Activated T-helper 1 cell treated with anti-CD3 and anti-CD28 coated beads, Interleukin-2, amount 50 U/mL, for 16 hours (primary cell): ENCODE data around the gene SCNN1A.

Experiments
- DNase-seq, 2 donors: peaks; one replicate each; pipeline ENCODE4 v3.0.0-alpha.2; 2020; ENCODE audit warnings: low read depth in 1 of 2, low spot score in 1 of 2

The SCNN1A gene

GRCh38 chr12:6369916-6370575, 5.3 kb downstream of the SCNN1A start:
- no peak for DNase-seq

GRCh38 chr12:6368906-6369525, 6.3 kb downstream of the SCNN1A start:
- no peak for DNase-seq

DNA sequence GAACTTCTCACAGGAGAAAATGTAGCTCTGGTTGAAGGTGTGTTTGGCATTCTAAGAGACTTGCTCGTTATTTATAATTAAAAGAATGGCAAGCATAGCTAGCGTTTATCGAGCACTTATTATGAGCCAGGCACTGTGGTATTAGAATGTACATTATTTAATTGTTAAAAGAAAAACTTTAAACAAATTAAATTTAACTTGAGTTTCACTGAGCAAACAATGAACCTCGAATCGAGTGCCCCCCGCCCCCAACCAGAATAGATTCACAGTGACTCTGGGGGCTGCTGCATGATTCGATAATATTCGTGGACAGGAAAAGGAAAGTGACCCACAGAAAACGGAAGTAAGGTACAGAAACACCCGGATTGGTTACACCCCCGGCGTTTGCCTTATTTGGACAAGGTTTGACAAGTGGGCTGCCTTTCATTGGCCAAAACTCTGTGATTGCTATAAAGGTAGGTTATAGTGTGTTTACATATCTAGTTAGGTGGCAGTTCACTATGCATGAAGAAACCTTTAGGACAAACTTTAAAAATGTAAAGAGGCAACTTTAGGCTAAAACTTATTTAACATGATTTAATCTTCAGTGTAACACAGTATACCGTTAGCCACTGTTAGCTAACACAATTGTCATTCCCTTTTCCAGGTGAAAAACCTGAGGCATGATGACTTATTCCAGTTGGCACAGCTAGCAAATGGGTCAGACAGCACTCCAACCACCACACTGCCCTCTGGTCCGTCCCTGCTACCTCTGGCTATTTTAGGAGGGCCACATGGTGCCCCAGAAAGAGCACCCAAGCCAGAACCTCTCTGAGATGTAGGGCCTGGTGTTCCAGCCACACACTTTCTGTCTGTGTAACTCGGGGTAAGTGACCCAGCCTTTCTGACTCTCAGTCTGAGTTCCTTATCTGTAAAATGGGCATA, 7.1 kb downstream of the SCNN1A start:
- no peak for DNase-seq

- DNase-seq: no peak
These were observed 8.0 kb downstream of the SCNN1A start for GRCh38 chr12:6367065-6367968.

DNA sequence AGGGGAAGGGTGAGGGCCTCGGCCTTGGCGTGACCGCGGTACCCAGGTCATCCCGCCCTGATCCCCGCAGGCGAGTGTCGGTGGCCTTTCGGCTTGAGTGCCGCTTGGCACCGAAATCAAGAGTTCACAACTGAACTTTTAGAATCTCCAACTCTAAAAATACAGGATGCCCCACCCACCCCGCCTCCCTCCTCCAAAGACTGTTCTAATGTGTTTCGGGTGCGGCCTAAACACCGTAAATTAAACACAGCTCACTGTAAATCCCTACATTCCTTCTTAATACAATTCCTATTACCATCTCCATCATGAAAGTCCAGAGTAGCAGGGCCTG, 11.4 kb downstream of the SCNN1A start:
- DNase-seq: no peak

- peak; percentile 42 to 55 for DNase-seq
These were observed 11.9 kb downstream of the SCNN1A start for GRCh38 chr12:6363330-6364043.

DNA sequence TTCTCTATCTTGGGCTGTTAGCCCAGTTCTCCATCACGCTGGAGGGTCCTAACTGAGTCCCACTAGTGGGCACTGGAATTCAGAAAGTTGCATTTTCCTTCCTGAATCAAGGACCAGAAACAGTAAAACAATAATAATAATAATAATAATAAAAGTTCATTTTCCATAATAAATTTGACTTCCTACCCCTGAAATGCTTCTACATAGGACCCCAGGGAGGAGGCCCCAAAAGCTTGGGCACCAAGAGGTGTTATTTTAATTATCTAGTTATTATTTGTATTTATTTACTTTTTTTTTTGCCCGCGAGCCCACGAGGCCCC, 12.4 kb downstream of the SCNN1A start:
- no peak for DNase-seq

DNA sequence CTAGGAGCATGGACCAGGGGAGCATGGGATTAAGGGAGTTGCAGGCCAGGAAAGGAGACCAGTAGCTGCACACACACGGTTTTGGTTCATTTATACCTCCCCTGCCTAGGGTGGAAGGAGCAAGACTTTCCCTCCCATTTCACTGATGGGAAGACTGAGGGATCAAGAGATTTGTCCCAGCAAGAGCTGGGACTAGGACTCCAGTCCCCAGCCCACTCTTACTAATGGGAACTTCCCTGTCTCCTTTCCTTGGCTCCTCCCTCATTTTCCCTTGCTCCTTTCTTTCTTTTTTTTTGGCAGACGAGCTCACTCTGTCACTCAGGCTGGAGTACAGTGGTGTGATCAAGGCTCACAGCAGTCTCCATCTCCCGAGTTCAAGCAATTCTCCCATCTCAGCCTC, 13.0 kb downstream of the SCNN1A start:
- no peak for DNase-seq

DNA sequence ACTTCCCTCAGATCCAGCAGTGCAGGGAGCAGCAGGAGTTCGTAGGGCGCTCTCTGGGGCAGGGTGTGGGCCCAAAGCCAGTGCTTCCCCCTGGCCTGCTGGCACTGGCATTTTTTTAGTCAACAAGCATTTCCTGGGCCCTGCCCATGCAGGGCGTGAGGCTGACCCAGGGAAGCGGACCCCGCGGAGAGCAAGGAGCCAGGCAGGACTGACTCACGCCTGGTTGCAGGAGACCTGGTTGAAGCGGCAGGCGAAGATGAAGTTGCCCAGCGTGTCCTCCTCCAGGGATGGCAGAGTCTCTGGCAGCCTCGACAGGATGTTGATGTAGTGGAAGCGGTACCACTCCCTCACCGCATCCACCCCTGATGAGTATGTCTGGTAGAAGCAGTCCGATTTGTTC, 13.5 kb downstream of the SCNN1A start:
- no peak for DNase-seq

- DNase-seq: no peak
These were observed 14.5 kb downstream of the SCNN1A start for GRCh38 chr12:6360578-6361490.

DNA sequence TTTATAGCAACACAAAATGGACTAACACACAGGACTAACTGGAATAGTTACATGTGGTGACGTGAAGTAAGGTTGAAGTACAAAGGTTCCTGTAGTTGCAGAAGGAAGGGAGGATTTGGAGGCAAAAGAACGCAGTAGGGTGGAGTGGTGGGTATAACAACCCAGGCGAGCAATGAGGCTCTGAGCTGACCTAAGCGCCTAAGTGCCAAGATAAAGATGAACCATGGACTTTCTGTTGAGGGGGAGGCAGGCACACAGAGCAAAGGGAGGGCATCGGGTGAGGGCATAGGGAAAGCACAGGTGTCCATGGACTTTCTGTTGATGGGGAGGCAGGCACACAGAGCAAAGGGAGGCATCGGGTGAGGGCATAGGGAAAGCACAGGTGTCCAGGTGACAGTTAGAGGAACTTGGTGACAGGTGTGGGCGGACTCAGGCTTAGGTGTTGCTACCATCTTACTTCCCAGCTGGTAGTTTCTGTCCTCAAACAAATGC, 15.2 kb downstream of the SCNN1A start:
- no peak for DNase-seq

GRCh38 chr12:6358881-6359280, 16.5 kb downstream of the SCNN1A start:
- DNase-seq: no peak

DNA sequence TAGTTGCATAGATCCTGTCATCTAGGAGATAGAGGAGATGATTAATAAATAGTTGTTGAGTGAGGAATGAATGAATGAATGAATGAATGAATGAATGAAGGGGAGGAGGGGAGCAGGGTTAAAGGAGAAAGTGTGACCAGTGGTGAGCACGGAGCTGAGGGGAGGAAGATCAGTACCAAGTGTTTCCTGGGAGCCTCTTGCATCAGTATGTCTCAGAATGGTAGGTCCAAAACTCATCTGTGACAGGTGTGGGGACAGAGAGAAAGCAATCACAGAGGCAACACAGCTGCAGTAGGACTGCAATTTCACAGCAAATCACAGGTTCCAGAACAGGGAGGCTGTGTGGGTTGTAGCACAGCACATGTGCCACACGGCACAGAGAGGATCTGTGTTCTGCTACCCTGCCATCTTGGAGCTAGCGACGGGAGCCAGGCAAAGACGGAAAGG, 19.0 kb downstream of the SCNN1A start:
- no peak for DNase-seq

- no peak for DNase-seq
These were observed 19.6 kb downstream of the SCNN1A start for GRCh38 chr12:6355491-6356373.

DNA sequence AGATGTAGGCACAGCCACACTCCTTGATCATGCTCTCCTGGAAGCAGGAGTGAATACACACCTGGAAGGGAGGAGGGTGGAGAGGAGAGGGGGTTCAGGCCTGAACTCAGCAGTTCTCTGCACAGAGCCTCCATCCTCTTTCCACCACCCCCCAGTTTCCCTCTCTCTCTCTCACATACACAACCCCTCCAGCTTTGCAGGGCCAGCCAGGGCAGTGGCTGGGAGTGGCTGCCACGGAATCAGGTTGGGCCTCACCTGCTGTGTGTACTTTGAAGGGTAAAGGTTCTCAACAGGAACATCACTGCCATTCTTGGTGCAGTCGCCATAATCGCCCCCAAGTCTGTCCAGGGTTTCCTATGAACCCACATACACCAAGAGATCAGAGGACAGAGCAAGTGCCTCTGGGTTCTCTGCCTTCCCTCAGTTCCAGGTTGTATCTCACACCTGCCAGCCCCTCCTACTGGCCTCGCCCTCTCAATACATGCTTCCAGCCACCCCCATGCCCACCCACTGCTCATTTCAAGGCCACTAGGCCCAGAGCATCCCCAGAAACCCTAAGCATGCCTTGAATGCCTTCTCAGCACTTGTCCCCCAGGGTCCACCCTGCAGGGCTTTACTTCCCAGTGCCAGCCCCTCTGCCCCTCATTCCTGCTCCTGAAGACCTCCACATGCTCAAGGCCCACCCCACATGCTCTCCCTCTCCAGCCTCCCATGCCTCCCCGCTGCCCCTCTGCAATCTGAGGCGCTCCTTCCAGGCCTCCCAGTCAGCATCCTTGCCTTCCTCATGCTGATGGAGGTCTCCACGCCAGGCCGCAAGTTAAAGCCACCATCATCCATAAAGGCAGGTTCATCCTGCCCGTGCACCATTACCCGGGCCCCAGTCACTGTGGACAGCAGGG, 20.6 kb downstream of the SCNN1A start:
- DNase-seq: no peak

- DNase-seq: no peak
These were observed 22.9 kb downstream of the SCNN1A start for GRCh38 chr12:6352193-6353173.
